ENCODE data around the gene CHML.

Gene CHML

GRCh38 chr1:241645199-241645598 lies 5.0 kb upstream of the CHML start:
- DNase-seq = no peak

GRCh38 chr1:241644259-241644658 lies 4.1 kb upstream of the CHML start:
- DNase-seq = no peak

- no peak for DNase-seq
These were observed 2.4 kb upstream of the CHML start for GRCh38 chr1:241642593-241642944.

GRCh38 chr1:241641773-241642592 lies 1.8 kb upstream of the CHML start:
- DNase-seq = no peak

GRCh38 chr1:241640867-241641622 lies 876 bp upstream of the CHML start:
- DNase-seq = no peak

GRCh38 chr1:241639623-241640148 lies 483 bp downstream of the CHML start:
- peak; percentile 50 for DNase-seq

GRCh38 chr1:241638909-241639622 lies 1.1 kb downstream of the CHML start:
- peak; percentile 20 for DNase-seq

GRCh38 chr1:241638099-241638682 lies 2.0 kb downstream of the CHML start:
- no peak for DNase-seq

GRCh38 chr1:241637604-241638003 lies 2.6 kb downstream of the CHML start:
- DNase-seq = no peak

- DNase-seq = no peak
These were observed 3.1 kb downstream of the CHML start for GRCh38 chr1:241637046-241637590.

GRCh38 chr1:241636291-241636690 lies 3.9 kb downstream of the CHML start:
- no peak for DNase-seq

GRCh38 chr1:241635556-241636152 lies 4.5 kb downstream of the CHML start:
- DNase-seq = no peak

GRCh38 chr1:241632987-241633386 lies 7.2 kb downstream of the CHML start:
- no peak for DNase-seq

GRCh38 chr1:241631674-241632073 lies 8.5 kb downstream of the CHML start:
- DNase-seq = no peak

GRCh38 chr1:241630899-241631298 lies 9.3 kb downstream of the CHML start:
- DNase-seq = no peak

- no peak for DNase-seq
These were observed 9.7 kb downstream of the CHML start for GRCh38 chr1:241630476-241630875.

- no peak for DNase-seq
These were observed 10.2 kb downstream of the CHML start for GRCh38 chr1:241630005-241630404.

- DNase-seq = peak; percentile 60
These were observed 12.5 kb downstream of the CHML start for GRCh38 chr1:241627453-241628259.

GRCh38 chr1:241624935-241625334 lies 15.2 kb downstream of the CHML start:
- no peak for DNase-seq

GRCh38 chr1:241622669-241623068 lies 17.5 kb downstream of the CHML start:
- no peak for DNase-seq

GRCh38 chr1:241617426-241617825 lies 22.7 kb downstream of the CHML start:
- no peak for DNase-seq
